GM23338 (cell line): Measurements from ENCODE around the gene AFF3. TPM values are rescaled to one million over a fixed set of nuclear protein-coding genes. Genes with fewer than 3 reads are reported as not detected.

ENCODE experiments used
- ATAC-seq: fragments of 200-7000 bp; cut with Tn5 transposase; 3 replicates; pipeline ENCODE4 v1.9.1; 2020
- DNase-seq: peaks from one replicate; pipeline ENCODE4 v3.0.0-alpha.2; 2015; ENCODE audit warnings: low spot score
- H2AFZ ChIP-seq: fragments of 200-600 bp; sonication (generic); 2 replicates; pipeline ENCODE4 v1.8.0; 2016; ENCODE audit warnings: antibody characterized with exemption, mild to moderate bottlenecking, moderate library complexity
- H3F3A ChIP-seq: fragments of 200-600 bp; sonication (generic); replicated peaks from 2 replicates; pipeline ENCODE4 v1.8.0; 2017; ENCODE audit warnings: antibody characterized with exemption, mixed run types, low read depth
- H3K27ac ChIP-seq: fragments of 200-600 bp; sonication (generic); 2 replicates; pipeline ENCODE4 v1.6.1; 2016; ENCODE audit warnings: low read depth
- H3K27me3 ChIP-seq: fragments of 200-600 bp; sonication (generic); 2 replicates; pipeline ENCODE4 v1.8.0; 2016; ENCODE audit warnings: mild to moderate bottlenecking, mixed run types, moderate library complexity; ENCODE audit not compliant: insufficient read depth
- H3K36me3 ChIP-seq: fragments of 200-600 bp; sonication (generic); 2 replicates; pipeline ENCODE4 v1.8.0; 2016; ENCODE audit warnings: mild to moderate bottlenecking; ENCODE audit not compliant: insufficient read depth
- H3K4me1 ChIP-seq: fragments of 200-600 bp; sonication (generic); 2 replicates; pipeline ENCODE4 v1.8.0; 2016; ENCODE audit warnings: mild to moderate bottlenecking, moderate library complexity; ENCODE audit not compliant: insufficient read depth
- H3K4me2 ChIP-seq: fragments of 200-600 bp; sonication (generic); 2 replicates; pipeline ENCODE4 v1.7.1; 2017; ENCODE audit warnings: mixed run types
- H3K4me3 ChIP-seq: fragments of 200-600 bp; sonication (generic); 2 replicates; pipeline ENCODE4 v1.6.1; 2016; ENCODE audit warnings: mixed run types
- H3K79me2 ChIP-seq: fragments of 200-600 bp; sonication (generic); replicated peaks from 2 replicates; pipeline ENCODE4 v1.8.0; 2017; ENCODE audit warnings: mild to moderate bottlenecking; ENCODE audit not compliant: insufficient read depth
- H3K9me2 ChIP-seq: fragments of 200-600 bp; sonication (generic); 2 replicates; pipeline ENCODE4 v1.8.0; 2017; ENCODE audit not compliant: insufficient read depth
- H4K20me1 ChIP-seq: fragments of 200-600 bp; sonication (generic); replicated peaks from 2 replicates; pipeline ENCODE4 v1.8.0; 2017; ENCODE audit warnings: mild to moderate bottlenecking; ENCODE audit not compliant: insufficient read depth
- H3K27ac Mint-ChIP-seq: 2 replicates; pipeline ENCODE4 v1.8.0; 2020; ENCODE audit warnings: inconsistent platforms, mild to moderate bottlenecking, moderate library complexity, mixed read lengths
- H3K27me3 Mint-ChIP-seq: 3 replicates; pipeline ENCODE4 v1.8.0; 2022; ENCODE audit warnings: low read depth, mild to moderate bottlenecking, moderate library complexity, mixed read lengths, inconsistent platforms; ENCODE audit not compliant: insufficient read depth, poor library complexity
- H3K36me3 Mint-ChIP-seq: 3 replicates; pipeline ENCODE4 v1.8.0; 2021; ENCODE audit warnings: low read depth, mild to moderate bottlenecking, inconsistent platforms, moderate library complexity, mixed read lengths
- H3K4me1 Mint-ChIP-seq: 3 replicates; pipeline ENCODE4 v1.8.0; 2020; ENCODE audit warnings: mild to moderate bottlenecking, inconsistent platforms, mixed read lengths
- H3K4me3 Mint-ChIP-seq: 3 replicates; pipeline ENCODE4 v1.8.0; 2021; ENCODE audit warnings: moderate library complexity, mild to moderate bottlenecking, inconsistent platforms, mixed read lengths
- H3K9me3 Mint-ChIP-seq: 3 replicates; pipeline ENCODE4 v1.8.0; 2020; ENCODE audit warnings: moderate library complexity, mild to moderate bottlenecking, inconsistent platforms, mixed read lengths
- EZH2 ChIP-seq: fragments of 200-600 bp; sonication (generic); IDR thresholded peaks from one replicate; pipeline ENCODE4 v1.8.0; 2017; ENCODE audit warnings: antibody characterized with exemption, mild to moderate bottlenecking, low read depth; ENCODE audit not compliant: unreplicated experiment
- EZH2phosphoT487 ChIP-seq: fragments of 200-600 bp; sonication (generic); IDR thresholded peaks from one replicate; pipeline ENCODE4 v1.8.1; 2018; ENCODE audit warnings: antibody characterized with exemption; ENCODE audit not compliant: unreplicated experiment
- NANOG ChIP-seq: IDR thresholded peaks from 2 replicates; pipeline ENCODE4 v1.6.1; 2016; ENCODE audit warnings: antibody characterized with exemption, borderline replicate concordance
- POLR2AphosphoS5 ChIP-seq: IDR thresholded peaks from 2 replicates; pipeline ENCODE4 v1.6.1; 2016; ENCODE audit warnings: antibody characterized with exemption, low read depth
- REST ChIP-seq: IDR thresholded peaks from one replicate; pipeline ENCODE4 v1.6.1; 2018; ENCODE audit warnings: antibody characterized with exemption; ENCODE audit not compliant: unreplicated experiment
- STAT1 ChIP-seq: IDR thresholded peaks from one replicate; pipeline ENCODE4 v1.6.1; 2016; ENCODE audit warnings: antibody characterized with exemption; ENCODE audit not compliant: unreplicated experiment
- ZNF114 ChIP-seq: fragments of 250-450 bp; sonication (Bioruptor Pico); IDR thresholded peaks from 2 replicates; pipeline ENCODE4 v1.5.0; 2020; ENCODE audit warnings: mild to moderate bottlenecking, moderate library complexity
- ZNF462 ChIP-seq: fragments of 250-450 bp; sonication (Bioruptor Pico); IDR thresholded peaks from 2 replicates; pipeline ENCODE4 v1.5.0; 2020; ENCODE audit warnings: mild to moderate bottlenecking, moderate library complexity
- polyA plus RNA-seq: library from polyadenylated mRNA; unstranded; fragments of >200 nt; fragmentation: Nextera tagmentation; extraction: Ambion mirVana; gene quantifications from 2 replicates; pipeline ENCODE4 v1.2.1, GENCODE V29; 2016
- total RNA-seq: library from RNA; depleted of rRNA; stranded (reverse); fragments of >200 nt; shearing (Covaris generic); gene quantifications from 2 replicates; pipeline ENCODE4 v1.2.3, GENCODE V29; 2014

Gene AFF3
- total and polyA plus RNA-seq, 2 experiments from 2014 or later: 0.73 to 1.4 TPM

GRCh38 chr2:99981840-99982239 is 160.6 kb downstream of the AFF3 start:
- 0 out of 2 replicates have a peak, but pooled peaks cover 8% of the 10 kb centered on the region for H3K9me2 ChIP-seq
- H3K4me1 ChIP-seq: no peaks in the 10 kb centered on the region
- H3K27ac ChIP-seq: no peak overlapping the region
- no peaks in the 10 kb centered on the region for H3K27me3 ChIP-seq
- no peak overlapping the region for H3K4me3 ChIP-seq
- no peaks in the 10 kb centered on the region for H3K36me3 ChIP-seq
- Mint-ChIP-seq H3K9me3 (no peaks in the 10 kb centered on the region), H3K36me3 (no peaks in the 10 kb centered on the region), H3K27ac (no peak overlapping the region), H3K4me3 (no peak overlapping the region), H3K27me3 (peaks cover 3% of the 10 kb centered on the region), H3K4me1 (peaks cover 4% of the 10 kb centered on the region; the same call in 1 of the 3 replicates)
- DNase-seq (no peak), ATAC-seq (no peak)
- TF ChIP-seq ZNF462 (CRISPR knock-in tag): no peak
- no peak for TF ChIP-seq EZH2phosphoT487
- TF ChIP-seq REST: no peak
- no peak for TF ChIP-seq STAT1
- TF ChIP-seq NANOG: no peak
- no peak for TF ChIP-seq EZH2
- no peak for TF ChIP-seq ZNF114 (CRISPR knock-in tag)
- no peak for TF ChIP-seq POLR2AphosphoS5
- H2AFZ ChIP-seq: no peak overlapping the region
- H3K79me2 ChIP-seq: no peaks in the 10 kb centered on the region
- H3K4me2 ChIP-seq: no peak overlapping the region
- H3F3A ChIP-seq: no peaks in the 10 kb centered on the region
- no peaks in the 10 kb centered on the region for H4K20me1 ChIP-seq
